Muscle of arm (tissue), 12 donors: ENCODE data around the gene PRKCZ. TPM values are rescaled to one million over a fixed set of nuclear protein-coding genes. Genes with fewer than 3 reads are reported as not detected.

ENCODE experiments used
- DNase-seq: peaks from one replicate; pipeline ENCODE4 v3.0.0-alpha.2; 2013
- polyA plus RNA-seq, 12 donors: library from polyadenylated mRNA; unstranded; fragments of 120-200 nt; gene quantifications; one replicate each; pipeline ENCODE4 v1.2.1, GENCODE V29; 2013; ENCODE audit not compliant: insufficient read length in 12 of 12

Gene PRKCZ
- polyA plus RNA-seq, 12 donors, result 4.2 to 15.0 (median 6.3) TPM; not detected in 1

GRCh38 chr1:2206813-2207487, 156.7 kb downstream of the PRKCZ start:
- DNase-seq, result no peak

- no peak for DNase-seq
These were observed 158.4 kb downstream of the PRKCZ start for GRCh38 chr1:2208309-2209239.

- DNase-seq, result no peak
These were observed 159.3 kb downstream of the PRKCZ start for GRCh38 chr1:2209400-2210083.

GRCh38 chr1:2210084-2210653, 160.0 kb downstream of the PRKCZ start:
- DNase-seq, result no peak

GRCh38 chr1:2210786-2211185, 160.6 kb downstream of the PRKCZ start:
- no peak for DNase-seq

GRCh38 chr1:2212274-2212531, 162.0 kb downstream of the PRKCZ start:
- no peak for DNase-seq

GRCh38 chr1:2212532-2213491, 162.6 kb downstream of the PRKCZ start:
- peak; percentile 95 for DNase-seq

GRCh38 chr1:2213576-2214505, 163.6 kb downstream of the PRKCZ start:
- peak; percentile 94 for DNase-seq

- DNase-seq, result no peak
These were observed 164.5 kb downstream of the PRKCZ start for GRCh38 chr1:2214541-2215241.

- DNase-seq, result no peak
These were observed 165.1 kb downstream of the PRKCZ start for GRCh38 chr1:2215329-2215728.

- DNase-seq, result no peak
These were observed 165.9 kb downstream of the PRKCZ start for GRCh38 chr1:2215909-2216766.

- no peak for DNase-seq
These were observed 166.5 kb downstream of the PRKCZ start for GRCh38 chr1:2216767-2217058.

- DNase-seq, result no peak
These were observed 171.1 kb downstream of the PRKCZ start for GRCh38 chr1:2221271-2221670.

GRCh38 chr1:2224170-2224584, 174.0 kb downstream of the PRKCZ start:
- DNase-seq, result no peak

- no peak for DNase-seq
These were observed 174.6 kb downstream of the PRKCZ start for GRCh38 chr1:2224631-2225428.

- DNase-seq, result no peak
These were observed 176.5 kb downstream of the PRKCZ start for GRCh38 chr1:2226525-2227345.
